SU-DHL-6 (cell line): ENCODE results near the gene WNT7B.

Experiments used
- H2AFZ ChIP-seq: fragments of 200-600 bp; sonication (generic); 2 replicates; pipeline ENCODE4 v1.6.1; 2014; ENCODE audit warnings: low read depth, mild to moderate bottlenecking, moderate library complexity, mixed read lengths, antibody characterized with exemption, low read length; ENCODE audit not compliant: severe bottlenecking
- H3F3A ChIP-seq: fragments of 200-600 bp; shearing (Covaris generic); 2 replicates; pipeline ENCODE4 v1.6.0; 2016; ENCODE audit warnings: antibody characterized with exemption, mild to moderate bottlenecking; ENCODE audit not compliant: insufficient read depth
- H3K27ac ChIP-seq: fragments of 200-600 bp; sonication (generic); 2 replicates; pipeline ENCODE4 v1.5.1; 2016; ENCODE audit warnings: low read depth, mild to moderate bottlenecking, low read length, moderate library complexity, mixed read lengths
- H3K27me3 ChIP-seq: fragments of 200-600 bp; sonication (generic), shearing (Covaris generic); 2 replicates; pipeline ENCODE4 v1.6.0; 2014; ENCODE audit warnings: mild to moderate bottlenecking, low read length
- H3K36me3 ChIP-seq: fragments of 200-600 bp; sonication (generic); 2 replicates; pipeline ENCODE4 v1.6.1; 2014; ENCODE audit warnings: mild to moderate bottlenecking, low read length, mixed read lengths
- H3K4me2 ChIP-seq: fragments of 300-600, 200-600 bp; shearing (Covaris generic), sonication (generic); 2 replicates; pipeline ENCODE4 v1.6.0; 2014; ENCODE audit warnings: low read length, low read depth, mild to moderate bottlenecking; ENCODE audit not compliant: poor library complexity, severe bottlenecking
- H3K4me3 ChIP-seq: fragments of 200-600 bp; sonication (generic); 2 replicates; pipeline ENCODE4 v1.5.1; 2014; ENCODE audit warnings: antibody characterized with exemption, low read length, mild to moderate bottlenecking, mixed read lengths; ENCODE audit not compliant: insufficient read depth, poor library complexity, severe bottlenecking
- H3K79me2 ChIP-seq: fragments of 200-600 bp; sonication (generic); 2 replicates; pipeline ENCODE4 v1.6.1; 2014; ENCODE audit warnings: mild to moderate bottlenecking, low read length, moderate library complexity; ENCODE audit not compliant: insufficient read depth
- H3K9ac ChIP-seq: fragments of 200-600 bp; sonication (generic); 2 replicates; pipeline ENCODE4 v1.7.0; 2014; ENCODE audit warnings: mild to moderate bottlenecking, low read length
- H3K9me2 ChIP-seq: fragments of 200-600 bp; sonication (generic); replicated peaks from 2 replicates; pipeline ENCODE4 v1.6.1; 2014; ENCODE audit warnings: low read length; ENCODE audit not compliant: insufficient read depth
- H3K9me3 ChIP-seq: fragments of 200-600 bp; sonication (generic); 2 replicates; pipeline ENCODE4 v1.6.1; 2014; ENCODE audit warnings: low read length, mixed read lengths; ENCODE audit not compliant: insufficient read depth
- H4K20me1 ChIP-seq: fragments of 200-600 bp; sonication (generic); 2 replicates; pipeline ENCODE4 v1.6.1; 2014; ENCODE audit warnings: low read depth, mild to moderate bottlenecking, antibody characterized with exemption, low read length, moderate library complexity, mixed read lengths
- EZH2phosphoT487 ChIP-seq: fragments of 200-600 bp; sonication (generic), shearing (Covaris generic); conservative IDR thresholded peaks from 2 replicates; pipeline ENCODE4 v1.6.1; 2018; ENCODE audit warnings: mild to moderate bottlenecking, antibody characterized with exemption, low read length, moderate library complexity, mixed read lengths
- TF ChIP-seq, protein P1 (sequence below): fragments of 200-600 bp; sonication (generic); IDR thresholded peaks from one replicate; pipeline ENCODE4 v1.5.1; 2017; ENCODE audit warnings: antibody characterized with exemption, mild to moderate bottlenecking, low read length, moderate library complexity; ENCODE audit not compliant: insufficient read depth, poor library complexity, severe bottlenecking

WNT7B gene

GRCh38 chr22:45883811-45884170 is 93.2 kb downstream of the WNT7B start:
- no peaks in the 10 kb centered on the region for H3K79me2 ChIP-seq
- H3K9ac ChIP-seq = no peak overlapping the region
- H3K4me3 ChIP-seq = no peak overlapping the region
- no peaks in the 10 kb centered on the region for H4K20me1 ChIP-seq
- TF ChIP-seq, protein P1, sequence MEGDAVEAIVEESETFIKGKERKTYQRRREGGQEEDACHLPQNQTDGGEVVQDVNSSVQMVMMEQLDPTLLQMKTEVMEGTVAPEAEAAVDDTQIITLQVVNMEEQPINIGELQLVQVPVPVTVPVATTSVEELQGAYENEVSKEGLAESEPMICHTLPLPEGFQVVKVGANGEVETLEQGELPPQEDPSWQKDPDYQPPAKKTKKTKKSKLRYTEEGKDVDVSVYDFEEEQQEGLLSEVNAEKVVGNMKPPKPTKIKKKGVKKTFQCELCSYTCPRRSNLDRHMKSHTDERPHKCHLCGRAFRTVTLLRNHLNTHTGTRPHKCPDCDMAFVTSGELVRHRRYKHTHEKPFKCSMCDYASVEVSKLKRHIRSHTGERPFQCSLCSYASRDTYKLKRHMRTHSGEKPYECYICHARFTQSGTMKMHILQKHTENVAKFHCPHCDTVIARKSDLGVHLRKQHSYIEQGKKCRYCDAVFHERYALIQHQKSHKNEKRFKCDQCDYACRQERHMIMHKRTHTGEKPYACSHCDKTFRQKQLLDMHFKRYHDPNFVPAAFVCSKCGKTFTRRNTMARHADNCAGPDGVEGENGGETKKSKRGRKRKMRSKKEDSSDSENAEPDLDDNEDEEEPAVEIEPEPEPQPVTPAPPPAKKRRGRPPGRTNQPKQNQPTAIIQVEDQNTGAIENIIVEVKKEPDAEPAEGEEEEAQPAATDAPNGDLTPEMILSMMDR = no peak
- TF ChIP-seq EZH2phosphoT487 = no peak
- H3K27me3 ChIP-seq = no peaks in the 10 kb centered on the region
- H2AFZ ChIP-seq = no peak overlapping the region
- H3K9me2 ChIP-seq = no peaks in the 10 kb centered on the region
- H3F3A ChIP-seq = no peaks in the 10 kb centered on the region
- H3K36me3 ChIP-seq = no peaks in the 10 kb centered on the region
- no peak overlapping the region for H3K4me2 ChIP-seq
- H3K27ac ChIP-seq = no peak overlapping the region
- H3K9me3 ChIP-seq = no peaks in the 10 kb centered on the region

GRCh38 chr22:45882881-45883810 is 93.8 kb downstream of the WNT7B start:
- Histone ChIP-seq H3K27me3 (no peaks in the 10 kb centered on the region), H4K20me1 (no peaks in the 10 kb centered on the region), H3K36me3 (no peaks in the 10 kb centered on the region), H3K9me3 (no peaks in the 10 kb centered on the region), H3K9me2 (no peaks in the 10 kb centered on the region), H3K27ac (no peak overlapping the region), H3F3A (no peaks in the 10 kb centered on the region), H3K79me2 (no peaks in the 10 kb centered on the region), H3K4me3 (no peak overlapping the region), H2AFZ (no peak overlapping the region), H3K9ac (no peak overlapping the region), H3K4me2 (no peak overlapping the region)
- TF ChIP-seq EZH2phosphoT487 = no peak
- TF ChIP-seq, protein P1 = no peak

DNA sequence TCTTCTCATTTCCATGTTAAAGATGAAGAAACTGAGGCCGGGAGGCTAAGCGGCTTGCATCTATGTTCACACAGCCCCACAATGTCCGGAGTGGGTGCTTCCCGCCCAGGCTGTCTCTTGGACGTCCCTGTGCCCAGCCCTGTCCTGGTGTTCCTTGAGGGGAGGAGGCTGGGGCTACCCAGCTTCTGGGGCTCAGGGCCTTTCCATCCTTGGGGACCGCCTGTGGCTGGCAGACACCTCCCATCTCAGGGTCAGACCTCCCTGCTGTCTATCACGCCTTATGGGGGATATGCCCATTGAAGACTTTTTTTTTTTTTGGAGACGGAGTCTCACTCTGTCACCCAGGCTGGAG is 95.5 kb downstream of the WNT7B start:
- Histone ChIP-seq H3K27me3 (no peaks in the 10 kb centered on the region), H3K4me3 (no peak overlapping the region), H3F3A (no peaks in the 10 kb centered on the region), H2AFZ (no peak overlapping the region), H4K20me1 (no peaks in the 10 kb centered on the region), H3K27ac (no peak overlapping the region), H3K36me3 (no peaks in the 10 kb centered on the region), H3K9me3 (no peaks in the 10 kb centered on the region), H3K9ac (no peak overlapping the region), H3K79me2 (no peaks in the 10 kb centered on the region), H3K9me2 (no peaks in the 10 kb centered on the region), H3K4me2 (no peak overlapping the region)
- TF ChIP-seq EZH2phosphoT487 = no peak
- TF ChIP-seq, protein P1 = no peak
